Type B pancreatic cell (in vitro differentiated cells): Measurements from ENCODE around the gene MRPL28. TPM values are rescaled to one million over a fixed set of nuclear protein-coding genes. Genes with fewer than 3 reads are reported as not detected.
"Not testable (repeated sequence)": the region's sequence is repeated elsewhere in the genome, so short reads cannot be mapped to it uniquely, and the experiment has no call there.

Source experiments
- DNase-seq: peaks from one replicate; pipeline ENCODE4 v3.0.0; 2021; ENCODE audit warnings: mixed read lengths; ENCODE audit not compliant: unreplicated experiment; ENCODE audit errors: extremely low spot score
- H3K27ac Mint-ChIP-seq: 2 replicates; pipeline ENCODE4 v1.8.0; 2021; ENCODE audit warnings: mild to moderate bottlenecking, mixed read lengths
- H3K27me3 Mint-ChIP-seq: 2 replicates; pipeline ENCODE4 v1.8.0; 2021; ENCODE audit warnings: mixed read lengths
- H3K36me3 Mint-ChIP-seq: 2 replicates; pipeline ENCODE4 v1.8.0; 2021; ENCODE audit warnings: mixed read lengths
- H3K4me1 Mint-ChIP-seq: one replicate; pipeline ENCODE4 v1.8.0; 2021; ENCODE audit warnings: mixed read lengths; ENCODE audit not compliant: unreplicated experiment
- H3K4me3 Mint-ChIP-seq: 2 replicates; pipeline ENCODE4 v1.8.0; 2021; ENCODE audit warnings: mild to moderate bottlenecking, mixed read lengths
- H3K9me3 Mint-ChIP-seq: 2 replicates; pipeline ENCODE4 v1.8.0; 2021; ENCODE audit warnings: mixed read lengths
- total RNA-seq: library from RNA; stranded (reverse); gene quantifications from 2 replicates; pipeline ENCODE4 v1.2.1, GENCODE V29; 2021; ENCODE audit warnings: low replicate concordance
- TF ChIP-seq, protein P1 (sequence below): fragments of 200-600 bp; sonication (generic); conservative IDR thresholded peaks from 2 replicates; pipeline ENCODE4 v1.5.0; 2021; ENCODE audit warnings: antibody characterized with exemption, mild to moderate bottlenecking

The MRPL28 gene
- total RNA-seq, 1 donor from 2014 or later: 75.3 TPM

DNA sequence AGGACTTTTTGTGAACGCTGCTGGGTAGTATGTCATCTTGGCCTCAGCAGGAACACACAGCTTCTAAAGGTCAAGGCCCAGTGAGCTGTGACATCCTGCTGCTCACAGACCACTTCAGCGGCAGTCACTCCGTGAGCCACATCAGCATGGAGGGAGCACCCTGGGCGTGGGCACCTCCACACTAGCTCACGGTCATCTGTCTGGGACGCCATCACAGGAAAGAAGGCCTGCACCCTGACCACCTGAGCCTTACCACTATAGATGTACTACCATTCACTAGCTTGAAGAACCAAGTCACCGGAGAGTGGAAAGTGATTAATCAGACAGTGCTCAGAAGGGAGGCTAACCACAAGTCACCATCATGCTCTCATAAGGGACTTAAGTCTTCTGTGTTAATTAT is 21.1 kb downstream of the MRPL28 start:
- Mint-ChIP-seq H3K9me3 (no peaks in the 10 kb centered on the region), H3K4me1 (peaks cover 9% of the 10 kb centered on the region), H3K36me3 (peaks cover 27% of the 10 kb centered on the region), H3K27ac (no peak overlapping the region), H3K27me3 (no peaks in the 10 kb centered on the region), H3K4me3 (peak overlapping the region; percentile 69)
- no peak for DNase-seq
- TF ChIP-seq, protein P1, sequence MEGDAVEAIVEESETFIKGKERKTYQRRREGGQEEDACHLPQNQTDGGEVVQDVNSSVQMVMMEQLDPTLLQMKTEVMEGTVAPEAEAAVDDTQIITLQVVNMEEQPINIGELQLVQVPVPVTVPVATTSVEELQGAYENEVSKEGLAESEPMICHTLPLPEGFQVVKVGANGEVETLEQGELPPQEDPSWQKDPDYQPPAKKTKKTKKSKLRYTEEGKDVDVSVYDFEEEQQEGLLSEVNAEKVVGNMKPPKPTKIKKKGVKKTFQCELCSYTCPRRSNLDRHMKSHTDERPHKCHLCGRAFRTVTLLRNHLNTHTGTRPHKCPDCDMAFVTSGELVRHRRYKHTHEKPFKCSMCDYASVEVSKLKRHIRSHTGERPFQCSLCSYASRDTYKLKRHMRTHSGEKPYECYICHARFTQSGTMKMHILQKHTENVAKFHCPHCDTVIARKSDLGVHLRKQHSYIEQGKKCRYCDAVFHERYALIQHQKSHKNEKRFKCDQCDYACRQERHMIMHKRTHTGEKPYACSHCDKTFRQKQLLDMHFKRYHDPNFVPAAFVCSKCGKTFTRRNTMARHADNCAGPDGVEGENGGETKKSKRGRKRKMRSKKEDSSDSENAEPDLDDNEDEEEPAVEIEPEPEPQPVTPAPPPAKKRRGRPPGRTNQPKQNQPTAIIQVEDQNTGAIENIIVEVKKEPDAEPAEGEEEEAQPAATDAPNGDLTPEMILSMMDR: no peak

DNA sequence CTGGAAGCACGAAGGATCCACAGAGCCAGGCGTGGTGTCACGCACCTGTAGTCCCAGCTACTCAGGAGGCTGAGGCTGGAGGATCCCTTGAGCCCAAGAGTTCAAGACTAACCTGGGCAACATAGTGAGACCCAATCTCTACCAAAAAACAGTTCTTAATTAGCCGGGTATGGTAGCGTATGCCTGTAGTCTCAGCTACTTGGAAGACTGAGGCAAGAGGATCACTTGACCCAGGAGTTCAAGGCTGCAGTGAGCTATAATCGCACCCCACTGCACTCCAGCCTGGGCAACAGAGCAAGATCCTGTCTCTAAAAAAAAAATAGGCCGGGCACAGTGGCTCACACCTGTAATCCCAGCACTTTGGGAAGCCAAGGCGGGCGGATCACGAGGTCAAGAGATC is 21.8 kb downstream of the MRPL28 start:
- not testable (repeated sequence) for H3K4me1 Mint-ChIP-seq, H3K9me3 Mint-ChIP-seq, H3K27ac Mint-ChIP-seq, H3K4me3 Mint-ChIP-seq, H3K27me3 Mint-ChIP-seq, DNase-seq
- H3K36me3 Mint-ChIP-seq: peaks cover 27% of the 10 kb centered on the region

DNA sequence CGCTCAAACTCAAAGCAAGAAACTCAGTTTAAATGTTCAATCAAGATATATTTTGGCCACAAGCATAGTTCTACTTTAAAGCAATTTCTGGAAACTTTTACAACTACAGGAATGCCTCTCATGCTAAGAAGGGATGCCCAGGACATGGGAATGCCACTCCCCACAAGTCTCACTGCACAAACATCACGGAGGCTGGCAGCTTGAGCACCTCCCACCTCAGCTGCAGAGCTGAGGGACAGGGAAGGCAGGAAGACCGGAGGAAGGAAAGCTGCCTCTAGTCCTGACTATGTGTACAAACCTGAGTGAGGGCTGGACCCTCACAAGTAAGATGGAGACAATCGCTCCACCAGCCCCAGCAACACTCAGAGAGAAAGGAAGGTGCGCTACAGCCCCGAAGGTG is 23.1 kb downstream of the MRPL28 start:
- peaks cover 27% of the 10 kb centered on the region for H3K36me3 Mint-ChIP-seq
- DNase-seq: no peak
- TF ChIP-seq, protein P1: no peak
- no peak overlapping the region for H3K27ac Mint-ChIP-seq
- H3K9me3 Mint-ChIP-seq: no peaks in the 10 kb centered on the region
- H3K4me3 Mint-ChIP-seq: no peak overlapping the region
- no peaks in the 10 kb centered on the region for H3K27me3 Mint-ChIP-seq
- H3K4me1 Mint-ChIP-seq: peaks cover 9% of the 10 kb centered on the region

GRCh38 chr16:346587-346986 is 23.8 kb downstream of the MRPL28 start:
- H3K9me3 Mint-ChIP-seq: no peaks in the 10 kb centered on the region
- H3K4me3 Mint-ChIP-seq: no peak overlapping the region
- H3K36me3 Mint-ChIP-seq: peaks cover 31% of the 10 kb centered on the region
- H3K4me1 Mint-ChIP-seq: peaks cover 9% of the 10 kb centered on the region
- H3K27me3 Mint-ChIP-seq: no peaks in the 10 kb centered on the region
- TF ChIP-seq, protein P1: no peak
- no peak for DNase-seq
- H3K27ac Mint-ChIP-seq: no peak overlapping the region

GRCh38 chr16:345772-346171 is 24.6 kb downstream of the MRPL28 start:
- Mint-ChIP-seq H3K36me3 (peaks cover 31% of the 10 kb centered on the region), H3K4me1 (peaks cover 9% of the 10 kb centered on the region), H3K9me3 (no peaks in the 10 kb centered on the region), H3K4me3 (no peak overlapping the region), H3K27me3 (no peaks in the 10 kb centered on the region), H3K27ac (no peak overlapping the region)
- TF ChIP-seq, protein P1: no peak
- no peak for DNase-seq

DNA sequence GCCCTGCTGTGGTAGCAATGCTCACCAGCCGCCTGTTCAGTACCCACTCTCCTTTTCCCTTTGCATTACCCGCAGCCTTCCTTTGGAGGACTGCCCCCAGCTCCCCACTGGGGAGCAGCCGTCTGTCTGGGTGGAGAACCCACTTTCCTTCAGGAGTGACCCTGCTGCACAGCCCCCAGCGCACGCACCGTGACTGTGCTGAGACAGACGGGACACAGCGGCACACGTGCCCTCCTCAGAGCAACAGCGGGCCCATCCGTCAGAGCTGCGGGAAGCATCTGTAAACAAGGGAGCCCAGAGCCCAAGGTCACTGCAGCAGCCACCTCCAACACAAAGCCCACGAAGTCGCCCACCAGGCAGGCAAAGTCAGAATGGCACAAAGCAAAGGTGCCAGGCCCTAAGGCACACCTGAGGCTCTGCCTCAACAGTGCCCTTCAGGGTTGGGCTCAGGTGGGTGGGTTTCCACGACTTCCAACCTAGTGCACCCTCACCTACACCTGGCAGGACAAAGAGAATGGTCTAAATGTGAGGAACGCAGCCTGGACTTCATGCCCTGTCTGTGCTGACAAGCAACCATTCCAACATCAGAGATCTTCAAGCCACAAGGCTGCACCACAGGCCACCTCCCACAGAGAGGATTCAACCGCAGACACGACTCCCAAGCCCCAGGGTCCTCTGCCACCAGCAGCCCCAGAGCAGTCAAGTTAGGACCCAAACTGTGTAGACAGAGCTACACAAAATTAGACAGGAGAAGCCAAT is 27.7 kb downstream of the MRPL28 start:
- Mint-ChIP-seq H3K27ac (no peak overlapping the region), H3K27me3 (no peaks in the 10 kb centered on the region)

DNA sequence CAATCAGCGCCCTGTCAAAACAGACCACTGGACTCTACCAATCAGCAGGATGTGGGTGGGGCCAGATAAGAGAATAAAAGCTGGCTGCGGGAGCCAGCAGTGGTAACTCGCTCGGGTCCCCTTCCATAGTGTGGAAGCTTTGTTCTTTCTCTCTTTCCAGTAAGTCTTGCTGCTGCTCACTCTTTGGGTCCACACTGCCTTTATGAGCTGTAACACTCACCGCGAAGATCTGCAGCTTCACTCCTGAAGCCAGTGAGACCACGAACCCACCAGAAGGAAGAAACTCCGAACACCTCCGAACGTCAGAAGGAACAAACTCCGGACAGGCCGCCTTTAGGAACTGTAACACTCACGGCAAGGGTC is 28.4 kb downstream of the MRPL28 start:
- not testable (repeated sequence) for H3K27ac Mint-ChIP-seq, DNase-seq, H3K4me1 Mint-ChIP-seq, H3K27me3 Mint-ChIP-seq, H3K9me3 Mint-ChIP-seq, H3K4me3 Mint-ChIP-seq
- H3K36me3 Mint-ChIP-seq: peaks cover 31% of the 10 kb centered on the region

More for the DNA sequence above, 27.7 kb downstream of the MRPL28 start:
- Mint-ChIP-seq H3K36me3 (peaks cover 31% of the 10 kb centered on the region), H3K4me3 (no peak overlapping the region), H3K4me1 (peaks cover 2% of the 10 kb centered on the region), H3K9me3 (no peaks in the 10 kb centered on the region)
- TF ChIP-seq, protein P1: no peak
- no peak for DNase-seq

- H3K27ac Mint-ChIP-seq, H3K27me3 Mint-ChIP-seq, DNase-seq, H3K4me3 Mint-ChIP-seq, H3K9me3 Mint-ChIP-seq, H3K4me1 Mint-ChIP-seq: not testable (repeated sequence)
- peaks cover 28% of the 10 kb centered on the region for H3K36me3 Mint-ChIP-seq
These were observed 29.0 kb downstream of the MRPL28 start for GRCh38 chr16:341095-341973.
